HG02798 (cell line): ENCODE measurements around the gene TRH.

Experiments used
- ATAC-seq: cut with Tn5 transposase; IDR thresholded peaks from one replicate; pipeline ENCODE4 v1.9.1; 2021; ENCODE audit warnings: mild to moderate bottlenecking; ENCODE audit not compliant: unreplicated experiment, poor library complexity

Gene TRH

GRCh38 chr3:129961141-129961541 is 13.4 kb upstream of the TRH start:
- no peak for ATAC-seq

- no peak for ATAC-seq
Observed at GRCh38 chr3:129962600-129962999, 11.9 kb upstream of the TRH start.

- ATAC-seq: no peak
Observed at GRCh38 chr3:129965937-129966336, 8.6 kb upstream of the TRH start.

GRCh38 chr3:129966876-129967275 is 7.6 kb upstream of the TRH start:
- no peak for ATAC-seq

- ATAC-seq: no peak
Observed at GRCh38 chr3:129967761-129968160, 6.8 kb upstream of the TRH start.

- ATAC-seq: no peak
Observed at GRCh38 chr3:129971351-129972052, 3.0 kb upstream of the TRH start.

GRCh38 chr3:129972301-129972700 is 2.2 kb upstream of the TRH start:
- no peak for ATAC-seq

GRCh38 chr3:129973853-129974563 is 512 bp upstream of the TRH start:
- no peak for ATAC-seq

- ATAC-seq: no peak
Observed at GRCh38 chr3:129974833-129975704, 549 bp downstream of the TRH start.

GRCh38 chr3:129975705-129976048 is 1.2 kb downstream of the TRH start:
- ATAC-seq: no peak

GRCh38 chr3:129976286-129976685 is 1.8 kb downstream of the TRH start:
- ATAC-seq: no peak

GRCh38 chr3:129978123-129978522 is 3.6 kb downstream of the TRH start:
- ATAC-seq: no peak

- no peak for ATAC-seq
Observed at GRCh38 chr3:129979905-129980304, 5.4 kb downstream of the TRH start.

GRCh38 chr3:129983561-129983960 is 9.0 kb downstream of the TRH start:
- ATAC-seq: no peak

GRCh38 chr3:129984125-129984524 is 9.6 kb downstream of the TRH start:
- no peak for ATAC-seq

GRCh38 chr3:129985113-129985512 is 10.6 kb downstream of the TRH start:
- ATAC-seq: no peak

- ATAC-seq: no peak
Observed at GRCh38 chr3:129988429-129988828, 13.9 kb downstream of the TRH start.

- ATAC-seq: no peak
Observed at GRCh38 chr3:129989414-129989813, 14.9 kb downstream of the TRH start.

GRCh38 chr3:129992781-129993180 is 18.3 kb downstream of the TRH start:
- no peak for ATAC-seq

GRCh38 chr3:129994883-129995559 is 20.5 kb downstream of the TRH start:
- ATAC-seq: no peak

GRCh38 chr3:129996073-129996472 is 21.6 kb downstream of the TRH start:
- ATAC-seq: no peak
